Mesenteric fat pad (tissue), 1 donor: ENCODE data around the gene RHOG. TPM values are rescaled to one million over a fixed set of nuclear protein-coding genes. Genes with fewer than 3 reads are reported as not detected.

ENCODE experiments used
- total RNA-seq: library from RNA; stranded (reverse); fragmentation: NEBNext Ultra II Directional; extraction: Animal tissue kit (Norgen Biotek cat#: 25700); gene quantifications from one replicate; pipeline ENCODE4 v1.2.1, GENCODE V29; 2021
- donor health status: DM: yes; HTN: yes; CAD: no.

Gene RHOG
- total RNA-seq, 1 donor from 2014 or later: 83.3 TPM

Other genes starting within 250 kb of the RHOG start
- gene ART5, start 199.0 kb downstream of the RHOG start, total RNA-seq: not detected
- gene ART1, start 195.8 kb downstream of the RHOG start, total RNA-seq: not detected
- gene CHRNA10, start 169.6 kb downstream of the RHOG start, total RNA-seq: 1.3 TPM
- gene NUP98, start 43.4 kb downstream of the RHOG start, total RNA-seq: 78.7 TPM
- gene PGAP2, start 32.4 kb downstream of the RHOG start, total RNA-seq: 8.3 TPM
- 125 TPM for gene STIM1, start 14.7 kb upstream of the RHOG start, total RNA-seq